Measurements from ENCODE around the gene ZCWPW1. TPM values are rescaled to one million over a fixed set of nuclear protein-coding genes. Genes with fewer than 3 reads are reported as not detected.

The ZCWPW1 gene
- total and polyA plus RNA-seq, 2 of the 13 experiments (the other 11 are each of a cell fraction or from before 2014, with no cell fraction given): 2.4 to 2.5 TPM

GRCh38 chr7:100444311-100445278 lies 16.1 kb upstream of the ZCWPW1 start (continued):
- TF ChIP-seq SUZ12 (IDR thresholded peaks at IDR 0.05; ENCODE audit: low read depth, low read length): no peak
- TF ChIP-seq NRL (CRISPR knock-in tag; IDR thresholded peaks at IDR 0.05; ENCODE audit: borderline replicate concordance): peak; percentile 31; the same call in 1 of the 2 replicates
- TF ChIP-seq NR0B2 (CRISPR knock-in tag; IDR thresholded peaks at IDR 0.05): 0 out of 2 replicates have a peak, but pooled peaks have one; percentile 11
- TF ChIP-seq MED1 (CRISPR knock-in tag; IDR thresholded peaks at IDR 0.05): peak; percentile 96
- peak; percentile 16; the same call in 1 of the 2 replicates for TF ChIP-seq LCORL (IDR thresholded peaks at IDR 0.05)
- peak; percentile 88 for TF ChIP-seq LCORL (CRISPR knock-in tag; IDR thresholded peaks at IDR 0.05)
- peak; percentile 23; the same call in 1 of the 2 replicates for TF ChIP-seq SMAD3 (CRISPR knock-in tag; IDR thresholded peaks at IDR 0.05)
- TF ChIP-seq ZFP91 (CRISPR knock-in tag; IDR thresholded peaks at IDR 0.05; ENCODE audit: borderline replicate concordance): peak; percentile 39; the same call in 1 of the 2 replicates
- TF ChIP-seq HNF4G (IDR thresholded peaks at IDR 0.05; ENCODE audit: borderline replicate concordance, low read depth, low read length): peak; percentile 89
- peak; percentile 83; the same call in 1 of the 2 replicates for TF ChIP-seq HNF4G (CRISPR knock-in tag; IDR thresholded peaks at IDR 0.05; ENCODE audit: borderline replicate concordance, low read depth)
- TF ChIP-seq ARNT2 (CRISPR knock-in tag; IDR thresholded peaks at IDR 0.05; ENCODE audit: low read depth): peak; percentile 7; the same call in 1 of the 2 replicates
- TF ChIP-seq ARID4A (CRISPR knock-in tag; IDR thresholded peaks at IDR 0.05; ENCODE audit: borderline replicate concordance): peak; percentile 81
- peak; percentile 80 for TF ChIP-seq HIVEP1 (CRISPR knock-in tag; IDR thresholded peaks at IDR 0.05)
- peak; percentile 97 for TF ChIP-seq JUND (CRISPR knock-in tag; IDR thresholded peaks at IDR 0.05)
- peak; percentile 93 for TF ChIP-seq ERF (CRISPR knock-in tag; IDR thresholded peaks at IDR 0.05)
- peak; percentile 72 for TF ChIP-seq MNT (IDR thresholded peaks at IDR 0.05)
- peak; percentile 78; the same call in 1 of the 2 replicates for TF ChIP-seq ZSCAN29 (CRISPR knock-in tag; conservative IDR thresholded peaks at IDR 0.05)
- TF ChIP-seq MTERF4 (CRISPR knock-in tag; IDR thresholded peaks at IDR 0.05): no peak
- TF ChIP-seq ELF3 (CRISPR knock-in tag; IDR thresholded peaks at IDR 0.05): peak; percentile 89; the same call in 1 of the 2 replicates
- TF ChIP-seq TCF7 (IDR thresholded peaks at IDR 0.05; ENCODE audit: low read depth): no peak; the same call in 1 of the 2 replicates

All from HepG2 (cell line).